CD4-positive, alpha-beta T cell (primary cell): Measurements from ENCODE around the gene SLC51A. TPM values are rescaled to one million over a fixed set of nuclear protein-coding genes. Genes with fewer than 3 reads are reported as not detected.

Experiments used
- ATAC-seq: fragments of 200-7000 bp; cut with Tn5 transposase; one replicate; pipeline ENCODE4 v1.10.0; 2022; ENCODE audit warnings: mild to moderate bottlenecking; ENCODE audit not compliant: poor library complexity
- CTCF ChIA-PET: fragments of 350-600 bp; sonication (Branson Sonifier 250); formaldehyde crosslinking; loops from one replicate; lab custom pipeline; 2021; ENCODE audit warnings: antibody characterized with exemption, inconsistent platforms; lab: Charles Lee
- POLR2A ChIA-PET: fragments of 350-600 bp; sonication (Branson Sonifier 250); formaldehyde crosslinking; loops from one replicate; lab custom pipeline; 2021; ENCODE audit warnings: antibody characterized with exemption, inconsistent platforms; lab: Charles Lee
- DNase-seq, 14 experiments: peaks; one replicate each; pipeline ENCODE4 v3.0.0-alpha.2; 2013 to 2020; ENCODE audit warnings: mixed read lengths in 2 of 14
- H3K27ac ChIP-seq, 2 donors: one replicate each; pipeline versions ENCODE4 v1.5.1 to v1.7.0; 2013; ENCODE audit warnings: low read length in 2 of 2, low read depth in 1 of 2, mild to moderate bottlenecking in 1 of 2
- H3K27me3 ChIP-seq, 2 experiments: 1 replicate in 1 of 2; 2 replicates in 1 of 2; pipeline versions ENCODE4 v1.6.1 to v1.7.0; 2013; ENCODE audit warnings: low read length in 2 of 2, control low read depth in 1 of 2, mild to moderate bottlenecking in 1 of 2, moderate library complexity in 1 of 2; ENCODE audit not compliant: insufficient read depth in 2 of 2, control insufficient read depth in 1 of 2
- H3K36me3 ChIP-seq: one replicate; pipeline ENCODE4 v1.6.1; 2013; ENCODE audit warnings: low read length, control low read depth; ENCODE audit not compliant: insufficient read depth
- H3K4me1 ChIP-seq: one replicate; pipeline ENCODE4 v1.6.1; 2013; ENCODE audit warnings: low read length, control low read depth; ENCODE audit not compliant: insufficient read depth
- H3K4me3 ChIP-seq: one replicate; pipeline ENCODE4 v1.5.1; 2013; ENCODE audit warnings: mild to moderate bottlenecking, low read length, moderate library complexity
- H3K9me3 ChIP-seq, 2 experiments: 1 replicate in 1 of 2; 2 replicates in 1 of 2; pipeline versions ENCODE4 v1.6.1 to v1.7.0; 2013; ENCODE audit warnings: low read length in 2 of 2, mild to moderate bottlenecking in 2 of 2, control low read depth in 1 of 2, moderate library complexity in 1 of 2; ENCODE audit not compliant: control insufficient read depth in 1 of 2, insufficient read depth in 1 of 2
- H3K27ac Mint-ChIP-seq: one replicate; pipeline ENCODE4 v1.8.0; 2020; ENCODE audit warnings: mixed read lengths
- H3K27me3 Mint-ChIP-seq: one replicate; pipeline ENCODE4 v1.8.0; 2021; ENCODE audit warnings: mixed read lengths
- H3K36me3 Mint-ChIP-seq: one replicate; pipeline ENCODE4 v1.8.0; 2021; ENCODE audit warnings: low read depth, mixed read lengths
- H3K4me1 Mint-ChIP-seq: one replicate; pipeline ENCODE4 v1.8.0; 2021; ENCODE audit warnings: low read depth, mixed read lengths
- H3K4me3 Mint-ChIP-seq: one replicate; pipeline ENCODE4 v1.8.0; 2020; ENCODE audit warnings: mild to moderate bottlenecking, mixed read lengths
- H3K9me3 Mint-ChIP-seq: one replicate; pipeline ENCODE4 v1.8.0; 2020; ENCODE audit warnings: mixed read lengths
- intact Hi-C, 2 experiments: fragments of 100-400 bp; cut with DNase I in 1 of 2; cut with micrococcal nuclease in 1 of 2; formaldehyde crosslinking; loops; one replicate each; pipeline versions ENCODE4 v1.15.1 to v1.9.0; 2023 to 2025; cut with DNase I, micrococcal nuclease
- total RNA-seq, 174 experiments: library from RNA in 2 of 174; stranded (reverse) in 2 of 174; gene quantifications; one replicate each; pipeline ENCODE4 v1.2.3 and lab custom pipeline; 2021 to 2026
- TF ChIP-seq, protein P1 (sequence below): fragments of 200-600 bp; IDR thresholded peaks from one replicate; pipeline ENCODE4 v1.8.0; 2022; ENCODE audit warnings: antibody characterized with exemption, mild to moderate bottlenecking

The SLC51A gene
- total RNA-seq, 2 experiments from 2014 or later = not detected

- peak overlapping the region; percentile 39 for H3K27ac Mint-ChIP-seq
These were observed 39.4 kb downstream of the SLC51A start for GRCh38 chr3:196255776-196256175.

GRCh38 chr3:196260784-196261183 is 44.5 kb downstream of the SLC51A start:
- Mint-ChIP-seq H3K4me1 (no peaks in the 10 kb centered on the region), H3K4me3 (no peak overlapping the region), H3K36me3 (peaks cover 69% of the 10 kb centered on the region), H3K27ac (no peak overlapping the region), H3K27me3 (no peaks in the 10 kb centered on the region), H3K9me3 (no peaks in the 10 kb centered on the region)
- no peak overlapping the region for H3K4me3 ChIP-seq
- ATAC-seq (no peak), DNase-seq (no peak)
- TF ChIP-seq, protein P1, sequence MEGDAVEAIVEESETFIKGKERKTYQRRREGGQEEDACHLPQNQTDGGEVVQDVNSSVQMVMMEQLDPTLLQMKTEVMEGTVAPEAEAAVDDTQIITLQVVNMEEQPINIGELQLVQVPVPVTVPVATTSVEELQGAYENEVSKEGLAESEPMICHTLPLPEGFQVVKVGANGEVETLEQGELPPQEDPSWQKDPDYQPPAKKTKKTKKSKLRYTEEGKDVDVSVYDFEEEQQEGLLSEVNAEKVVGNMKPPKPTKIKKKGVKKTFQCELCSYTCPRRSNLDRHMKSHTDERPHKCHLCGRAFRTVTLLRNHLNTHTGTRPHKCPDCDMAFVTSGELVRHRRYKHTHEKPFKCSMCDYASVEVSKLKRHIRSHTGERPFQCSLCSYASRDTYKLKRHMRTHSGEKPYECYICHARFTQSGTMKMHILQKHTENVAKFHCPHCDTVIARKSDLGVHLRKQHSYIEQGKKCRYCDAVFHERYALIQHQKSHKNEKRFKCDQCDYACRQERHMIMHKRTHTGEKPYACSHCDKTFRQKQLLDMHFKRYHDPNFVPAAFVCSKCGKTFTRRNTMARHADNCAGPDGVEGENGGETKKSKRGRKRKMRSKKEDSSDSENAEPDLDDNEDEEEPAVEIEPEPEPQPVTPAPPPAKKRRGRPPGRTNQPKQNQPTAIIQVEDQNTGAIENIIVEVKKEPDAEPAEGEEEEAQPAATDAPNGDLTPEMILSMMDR = no peak
- H3K9me3 ChIP-seq = no peaks in the 10 kb centered on the region
- no peaks in the 10 kb centered on the region for H3K27me3 ChIP-seq
- intact Hi-C loops = no loop called here
- no peak overlapping the region for H3K27ac ChIP-seq
- H3K4me1 ChIP-seq = no peaks in the 10 kb centered on the region
- ChIA-PET POLR2A (no interaction called here), CTCF (no interaction called here)
- H3K36me3 ChIP-seq = peaks cover 50% of the 10 kb centered on the region

More at GRCh38 chr3:196255776-196256175, 39.4 kb downstream of the SLC51A start:
- CTCF ChIA-PET = interaction anchor here (0.9 to 1.4 kb wide), 3 partner anchors 20 to 273 kb away, joined by 3 to 4 read pairs (median 3); no protein-coding TSS in a partner anchor
- Mint-ChIP-seq H3K4me3 (no peak overlapping the region), H3K36me3 (peaks cover 54% of the 10 kb centered on the region), H3K4me1 (peaks cover 5% of the 10 kb centered on the region), H3K9me3 (no peaks in the 10 kb centered on the region), H3K27me3 (no peaks in the 10 kb centered on the region)
- Histone ChIP-seq H3K9me3 (no peaks in the 10 kb centered on the region), H3K27me3 (no peaks in the 10 kb centered on the region), H3K27ac (no peak overlapping the region), H3K4me1 (peaks cover 5% of the 10 kb centered on the region), H3K4me3 (no peak overlapping the region), H3K36me3 (peaks cover 35% of the 10 kb centered on the region)
- DNase-seq (no peak), ATAC-seq (no peak)
- intact Hi-C loops = loop anchor here in 1 of 2 experiments (10.0 kb wide), 1 partner anchor 349 kb away; no protein-coding TSS in a partner anchor
- POLR2A ChIA-PET = no interaction called here
- TF ChIP-seq, protein P1 = no peak

- no peak for ATAC-seq
- no peak for DNase-seq
- intact Hi-C loops = no loop called here
- no peak overlapping the region for H3K27ac Mint-ChIP-seq
- no peaks in the 10 kb centered on the region for H3K4me1 Mint-ChIP-seq
- no peak overlapping the region for H3K4me3 Mint-ChIP-seq
- Histone ChIP-seq H3K36me3 (peaks cover 47% of the 10 kb centered on the region), H3K27me3 (no peaks in the 10 kb centered on the region), H3K9me3 (no peaks in the 10 kb centered on the region), H3K4me1 (no peaks in the 10 kb centered on the region), H3K4me3 (no peak overlapping the region), H3K27ac (no peak overlapping the region)
- TF ChIP-seq, protein P1 = no peak
- no peaks in the 10 kb centered on the region for H3K9me3 Mint-ChIP-seq
- H3K27me3 Mint-ChIP-seq = no peaks in the 10 kb centered on the region
- CTCF ChIA-PET = no interaction called here
- H3K36me3 Mint-ChIP-seq = peaks cover 63% of the 10 kb centered on the region
- POLR2A ChIA-PET = no interaction called here
These were observed 47.5 kb downstream of the SLC51A start for GRCh38 chr3:196263819-196264218.
